GM19455 (cell line): ENCODE data around the gene ZBTB1.
"Not testable (repeated sequence)": the region's sequence is repeated elsewhere in the genome, so short reads cannot be mapped to it uniquely, and the experiment has no call there.

Experiments
- ATAC-seq: cut with Tn5 transposase; IDR thresholded peaks from one replicate; pipeline ENCODE4 v1.9.1; 2021; ENCODE audit not compliant: unreplicated experiment

Gene ZBTB1

DNA sequence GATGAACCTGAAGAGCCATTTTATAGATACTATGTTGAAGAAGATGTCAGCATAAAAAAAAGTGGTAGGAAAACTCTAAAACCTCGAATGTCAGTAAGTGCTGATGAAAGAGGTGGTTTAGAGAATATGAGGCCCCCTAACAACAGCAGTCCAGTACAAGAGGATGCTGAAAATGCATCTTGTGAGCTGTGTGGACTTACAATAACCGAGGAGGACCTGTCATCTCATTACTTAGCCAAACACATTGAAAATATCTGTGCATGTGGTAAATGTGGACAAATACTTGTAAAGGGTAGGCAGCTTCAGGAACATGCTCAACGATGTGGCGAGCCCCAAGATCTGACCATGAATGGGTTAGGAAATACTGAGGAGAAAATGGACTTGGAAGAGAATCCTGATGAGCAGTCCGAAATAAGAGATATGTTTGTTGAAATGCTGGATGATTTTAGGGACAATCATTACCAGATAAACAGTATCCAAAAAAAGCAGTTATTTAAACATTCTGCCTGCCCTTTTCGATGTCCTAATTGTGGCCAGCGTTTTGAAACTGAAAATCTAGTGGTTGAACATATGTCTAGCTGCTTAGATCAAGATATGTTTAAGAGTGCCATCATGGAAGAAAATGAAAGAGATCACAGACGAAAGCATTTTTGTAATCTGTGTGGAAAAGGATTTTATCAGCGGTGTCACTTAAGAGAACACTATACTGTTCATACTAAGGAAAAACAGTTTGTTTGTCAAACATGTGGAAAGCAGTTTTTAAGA, 18.2 kb downstream of the ZBTB1 start:
- ATAC-seq = no peak

DNA sequence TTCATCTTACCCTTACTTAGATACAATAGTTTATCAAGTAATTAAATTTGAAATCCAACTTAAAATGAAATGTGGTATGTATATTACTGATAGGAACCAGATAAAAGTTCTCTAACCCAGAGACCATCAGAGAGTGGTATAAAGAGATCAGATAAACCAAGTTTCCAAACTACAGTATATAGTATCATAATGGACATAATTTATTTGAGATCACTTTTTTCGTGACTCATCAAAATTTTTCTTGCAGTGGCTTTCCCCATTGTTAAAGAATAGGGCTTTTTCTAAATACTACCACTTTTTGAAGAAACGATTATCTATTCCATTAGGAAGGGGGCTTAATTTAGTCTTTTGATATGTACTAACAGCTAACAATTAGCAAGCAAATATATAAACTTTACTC, 20.8 kb downstream of the ZBTB1 start:
- no peak for ATAC-seq

DNA sequence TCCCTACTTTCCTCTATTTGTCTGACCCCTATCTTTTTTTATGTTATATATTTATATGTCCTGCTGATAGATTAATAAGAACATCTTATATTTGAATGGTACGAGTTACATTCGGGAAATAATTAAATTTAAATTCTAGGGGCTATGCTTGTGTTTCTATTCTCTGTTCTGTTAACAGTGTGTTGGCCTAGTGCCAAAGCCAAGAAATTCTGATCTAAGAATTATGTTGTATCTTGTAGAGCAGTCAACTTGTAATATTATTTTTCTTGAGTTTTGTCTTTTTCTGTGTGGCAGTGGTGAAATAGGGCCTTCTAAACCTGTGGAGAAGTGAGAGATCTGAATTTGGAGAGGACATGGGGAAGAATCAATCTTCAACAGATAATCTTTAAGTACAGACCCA, 27.0 kb downstream of the ZBTB1 start:
- ATAC-seq = no peak

GRCh38 chr14:64536488-64537245, 32.1 kb downstream of the ZBTB1 start:
- ATAC-seq = no peak

GRCh38 chr14:64540208-64541202, 35.9 kb downstream of the ZBTB1 start, which contains the start of gene HSPA2:
Gene HSPA2, plus strand, starts transcription at chr14:64540741. Its CDS starts 109 bp downstream, at chr14:64540850.
- ATAC-seq = peak; percentile 93

DNA sequence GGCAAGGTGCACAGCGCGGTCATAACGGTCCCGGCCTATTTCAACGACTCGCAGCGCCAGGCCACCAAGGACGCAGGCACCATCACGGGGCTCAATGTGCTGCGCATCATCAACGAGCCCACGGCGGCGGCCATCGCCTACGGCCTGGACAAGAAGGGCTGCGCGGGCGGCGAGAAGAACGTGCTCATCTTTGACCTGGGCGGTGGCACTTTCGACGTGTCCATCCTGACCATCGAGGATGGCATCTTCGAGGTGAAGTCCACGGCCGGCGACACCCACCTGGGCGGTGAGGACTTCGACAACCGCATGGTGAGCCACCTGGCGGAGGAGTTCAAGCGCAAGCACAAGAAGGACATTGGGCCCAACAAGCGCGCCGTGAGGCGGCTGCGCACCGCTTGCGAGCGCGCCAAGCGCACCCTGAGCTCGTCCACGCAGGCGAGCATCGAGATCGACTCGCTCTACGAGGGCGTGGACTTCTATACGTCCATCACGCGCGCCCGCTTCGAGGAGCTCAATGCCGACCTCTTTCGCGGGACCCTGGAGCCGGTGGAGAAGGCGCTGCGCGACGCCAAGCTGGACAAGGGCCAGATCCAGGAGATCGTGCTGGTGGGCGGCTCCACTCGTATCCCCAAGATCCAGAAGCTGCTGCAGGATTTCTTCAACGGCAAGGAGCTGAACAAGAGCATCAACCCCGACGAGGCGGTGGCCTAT, 36.8 kb downstream of the ZBTB1 start:
- no peak for ATAC-seq

DNA sequence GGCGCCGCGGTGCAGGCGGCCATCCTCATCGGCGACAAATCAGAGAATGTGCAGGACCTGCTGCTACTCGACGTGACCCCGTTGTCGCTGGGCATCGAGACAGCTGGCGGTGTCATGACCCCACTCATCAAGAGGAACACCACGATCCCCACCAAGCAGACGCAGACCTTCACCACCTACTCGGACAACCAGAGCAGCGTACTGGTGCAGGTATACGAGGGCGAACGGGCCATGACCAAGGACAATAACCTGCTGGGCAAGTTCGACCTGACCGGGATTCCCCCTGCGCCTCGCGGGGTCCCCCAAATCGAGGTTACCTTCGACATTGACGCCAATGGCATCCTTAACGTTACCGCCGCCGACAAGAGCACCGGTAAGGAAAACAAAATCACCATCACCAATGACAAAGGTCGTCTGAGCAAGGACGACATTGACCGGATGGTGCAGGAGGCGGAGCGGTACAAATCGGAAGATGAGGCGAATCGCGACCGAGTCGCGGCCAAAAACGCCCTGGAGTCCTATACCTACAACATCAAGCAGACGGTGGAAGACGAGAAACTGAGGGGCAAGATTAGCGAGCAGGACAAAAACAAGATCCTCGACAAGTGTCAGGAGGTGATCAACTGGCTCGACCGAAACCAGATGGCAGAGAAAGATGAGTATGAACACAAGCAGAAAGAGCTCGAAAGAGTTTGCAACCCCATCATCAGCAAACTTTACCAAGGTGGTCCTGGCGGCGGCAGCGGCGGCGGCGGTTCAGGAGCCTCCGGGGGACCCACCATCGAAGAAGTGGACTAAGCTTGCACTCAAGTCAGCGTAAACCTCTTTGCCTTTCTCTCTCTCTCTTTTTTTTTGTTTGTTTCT, 37.6 kb downstream of the ZBTB1 start:
- ATAC-seq = no peak

DNA sequence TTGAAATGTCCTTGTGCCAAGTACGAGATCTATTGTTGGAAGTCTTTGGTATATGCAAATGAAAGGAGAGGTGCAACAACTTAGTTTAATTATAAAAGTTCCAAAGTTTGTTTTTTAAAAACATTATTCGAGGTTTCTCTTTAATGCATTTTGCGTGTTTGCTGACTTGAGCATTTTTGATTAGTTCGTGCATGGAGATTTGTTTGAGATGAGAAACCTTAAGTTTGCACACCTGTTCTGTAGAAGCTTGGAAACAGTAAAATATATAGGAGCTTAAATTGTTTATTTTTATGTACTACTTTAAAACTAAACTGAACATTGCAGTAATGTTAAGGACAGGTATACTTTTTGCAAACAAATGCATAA, 38.2 kb downstream of the ZBTB1 start:
- no peak for ATAC-seq

DNA sequence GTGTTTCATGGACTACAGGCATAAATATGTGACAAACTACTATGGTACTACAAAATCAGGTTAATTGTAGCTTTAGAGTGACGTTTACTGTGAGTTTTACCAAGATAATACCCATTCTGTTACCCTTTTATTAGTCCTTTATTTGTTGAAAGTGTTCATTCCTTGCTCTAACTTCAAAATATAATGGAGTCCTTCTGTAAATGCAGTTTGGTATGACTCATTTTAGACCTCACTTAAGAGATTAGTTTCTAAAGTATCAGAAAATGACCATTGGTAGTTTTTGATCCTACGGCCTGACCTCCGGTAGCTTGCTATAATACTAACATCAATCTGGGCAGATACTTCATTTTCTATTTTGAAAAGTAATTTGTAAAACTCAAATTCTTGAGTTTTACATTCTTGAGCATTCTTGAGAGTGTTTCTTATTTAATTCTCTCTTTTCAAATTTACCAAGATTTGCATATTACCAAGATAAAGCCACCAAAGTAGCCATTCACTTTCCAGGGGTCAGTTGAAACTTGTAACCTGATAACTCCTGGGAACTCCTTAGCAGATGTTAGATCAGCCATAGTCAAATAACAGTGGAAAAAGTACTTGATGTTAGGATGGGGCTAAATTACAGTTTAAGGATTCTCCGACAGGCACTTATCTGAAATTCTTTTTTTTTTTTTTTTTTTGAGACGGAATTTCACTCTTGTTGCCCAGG, 40.2 kb downstream of the ZBTB1 start:
- ATAC-seq = no peak

GRCh38 chr14:64549016-64549415, 44.4 kb downstream of the ZBTB1 start:
- no peak for ATAC-seq

- ATAC-seq = no peak
These were observed 45.4 kb downstream of the ZBTB1 start, which contains the start of gene PPP1R36 for GRCh38 chr14:64549791-64550620. Gene PPP1R36, plus strand, starts transcription at chr14:64549961. Its CDS starts 37 bp downstream, at chr14:64549998.

DNA sequence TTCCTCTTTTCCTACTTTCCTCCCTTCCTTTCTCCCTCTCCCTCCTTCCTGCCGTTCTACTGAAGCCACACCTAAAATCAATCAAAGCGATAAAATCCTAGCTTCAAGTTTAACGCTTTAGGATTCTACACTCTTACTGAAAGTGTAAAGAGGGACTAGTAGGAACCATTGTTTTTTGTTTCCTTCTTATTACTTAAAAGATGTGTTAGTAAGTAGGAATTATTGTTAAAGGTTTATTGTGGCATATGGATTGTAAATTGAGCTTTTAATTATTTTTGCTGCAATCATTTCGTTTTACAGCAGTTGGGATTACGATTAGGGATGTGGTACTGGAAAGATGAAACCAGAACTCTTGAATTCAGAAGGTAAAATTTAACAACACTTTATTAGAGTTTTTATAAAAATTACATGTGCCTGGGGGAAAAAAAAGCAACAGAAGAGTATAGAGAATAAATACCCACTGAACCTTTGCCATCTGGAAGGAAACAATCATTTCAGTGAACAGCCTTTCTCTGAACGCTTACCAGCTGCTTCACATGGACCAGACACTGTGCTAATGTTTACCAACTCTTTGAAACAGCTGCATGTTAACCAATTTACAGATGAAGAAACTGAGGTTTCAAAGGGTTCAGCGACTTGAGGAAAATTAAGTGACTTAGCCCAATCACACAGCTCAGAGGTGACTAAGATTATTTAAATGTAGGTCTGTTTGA, 46.2 kb downstream of the ZBTB1 start:
- no peak for ATAC-seq

DNA sequence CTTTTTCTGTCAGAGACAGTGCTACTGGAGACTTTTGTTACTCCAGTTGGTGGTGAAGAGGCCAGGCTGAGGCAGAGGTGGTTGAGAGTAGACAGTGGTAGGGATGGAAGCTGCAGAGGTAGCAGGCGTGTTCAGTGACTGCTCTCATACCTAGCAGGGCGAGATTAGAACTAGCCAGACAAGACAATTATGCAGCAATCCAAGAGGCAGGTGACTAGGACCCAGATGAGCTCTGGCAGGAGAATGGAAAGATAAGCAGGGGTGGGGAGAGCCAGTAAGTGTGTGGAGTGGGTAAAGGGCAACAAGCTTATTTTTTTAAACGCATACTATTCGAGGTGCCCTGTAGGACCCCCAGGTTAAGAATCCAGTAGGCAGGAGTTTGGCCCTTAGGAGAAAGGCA, 50.0 kb downstream of the ZBTB1 start:
- no peak for ATAC-seq

DNA sequence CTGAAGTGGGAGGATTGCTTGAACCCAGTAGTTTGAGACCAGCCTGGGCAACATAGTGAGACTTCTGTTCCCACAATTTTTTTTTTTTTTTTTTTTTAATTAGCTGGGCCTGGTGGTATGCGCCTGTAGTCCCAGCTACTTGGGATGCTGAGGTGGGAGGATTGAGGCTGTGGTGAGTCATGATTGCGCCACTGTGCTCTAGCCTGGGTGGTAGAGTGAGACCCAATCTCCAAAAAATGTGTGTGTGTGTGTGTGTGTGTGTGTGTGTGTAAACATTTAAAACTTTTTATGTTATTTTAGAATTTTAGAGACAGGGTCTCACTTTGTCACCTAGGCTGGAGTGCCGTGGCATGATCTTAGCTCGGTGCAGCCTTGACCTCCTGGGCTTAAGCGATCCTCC, 52.0 kb downstream of the ZBTB1 start:
- no peak for ATAC-seq

DNA sequence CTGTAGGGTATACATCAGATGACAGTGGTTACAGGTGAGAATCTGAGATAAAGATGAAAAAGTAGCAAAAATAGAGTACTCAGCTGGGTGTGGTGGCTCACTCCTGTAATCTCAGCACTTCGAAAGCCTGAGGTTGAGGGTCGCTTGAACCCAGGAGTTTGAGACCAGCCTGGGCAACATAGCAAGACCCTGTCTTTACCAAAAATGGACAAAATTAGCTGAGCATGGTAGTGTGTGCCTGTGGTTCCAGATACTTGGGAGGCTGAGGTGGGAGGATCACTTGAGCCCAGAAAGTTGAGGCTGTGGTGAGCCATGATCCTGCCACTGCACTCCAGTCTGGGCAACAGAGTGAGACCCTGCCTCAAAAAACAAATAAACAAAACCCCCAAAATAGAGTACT, 53.6 kb downstream of the ZBTB1 start:
- not testable (repeated sequence) for ATAC-seq

GRCh38 chr14:64561631-64562030, 57.1 kb downstream of the ZBTB1 start:
- no peak for ATAC-seq

DNA sequence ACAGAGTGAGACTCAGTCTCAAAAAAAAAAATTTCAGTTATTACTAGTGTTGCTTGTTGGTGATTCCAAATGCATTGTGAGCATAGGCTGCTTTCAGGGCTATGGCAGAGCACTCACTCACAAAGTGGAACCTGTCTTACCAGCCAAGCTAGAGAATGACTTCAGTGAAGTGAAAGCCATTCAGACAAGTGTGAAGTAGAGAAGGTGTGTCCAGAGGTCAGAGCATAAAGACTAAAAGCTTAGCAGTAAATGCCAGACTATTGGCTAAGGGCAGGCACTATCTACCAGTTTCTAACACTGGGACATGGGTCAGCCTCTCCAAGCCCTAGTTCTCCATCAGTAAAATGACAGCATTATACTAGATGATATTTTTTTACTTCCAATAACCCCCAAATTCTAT, 57.9 kb downstream of the ZBTB1 start:
- ATAC-seq = no peak
